Ectodermal cell (in vitro differentiated cells): ENCODE measurements around the gene BPIFA3.

Experiments used
- H3K27ac ChIP-seq: 2 replicates; pipeline ENCODE4 v1.7.0; 2013; ENCODE audit warnings: mild to moderate bottlenecking, low read depth, low read length; ENCODE audit not compliant: insufficient read depth, poor library complexity, severe bottlenecking
- H3K27me3 ChIP-seq: 2 replicates; pipeline ENCODE4 v1.7.0; 2013; ENCODE audit warnings: mild to moderate bottlenecking, low read length; ENCODE audit not compliant: insufficient read depth, control insufficient read depth, poor library complexity, severe bottlenecking
- H3K36me3 ChIP-seq: one replicate; pipeline ENCODE4 v1.7.0; 2013; ENCODE audit warnings: low read length; ENCODE audit not compliant: control insufficient read depth, insufficient read depth
- H3K4me1 ChIP-seq: one replicate; pipeline ENCODE4 v1.7.0; 2013; ENCODE audit warnings: low read length; ENCODE audit not compliant: control insufficient read depth, insufficient read depth
- H3K4me3 ChIP-seq: 2 replicates; pipeline ENCODE4 v1.7.0; 2013; ENCODE audit warnings: low read depth, low read length, control low read depth; ENCODE audit not compliant: insufficient read depth
- H3K9me3 ChIP-seq: 2 replicates; pipeline ENCODE4 v1.7.0; 2013; ENCODE audit warnings: mild to moderate bottlenecking, low read length, moderate library complexity; ENCODE audit not compliant: control insufficient read depth
- WGBS, 2 experiments: methylation state at CpG; one replicate each; pipeline ENCODE4 v1.1.7; 2013; ENCODE audit warnings: missing lambda C conversion rate in 2 of 2; 5-methylcytosine and 5-hydroxymethylcytosine counted together

The BPIFA3 gene

DNA sequence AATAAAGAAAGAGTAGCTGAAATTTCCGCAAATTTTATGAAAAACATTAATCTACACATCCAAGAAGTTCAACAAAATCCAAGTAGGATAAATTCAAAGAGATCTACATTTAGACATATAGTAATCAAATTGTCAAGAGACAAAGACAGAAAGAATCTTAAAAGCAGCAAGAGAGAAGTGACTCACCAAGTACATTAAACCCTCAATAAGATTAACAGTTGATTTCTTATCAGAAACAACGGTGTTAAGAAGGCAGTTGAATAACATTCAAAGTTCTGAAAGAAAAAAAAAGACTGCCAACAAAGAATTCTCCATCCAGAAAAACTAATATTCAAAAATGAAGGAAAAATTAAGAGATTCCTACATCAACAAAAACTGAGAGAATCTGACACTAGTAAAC lies 37.9 kb downstream of the BPIFA3 start:
- H3K4me3 ChIP-seq, result no peak overlapping the region
- WGBS, 2 experiments, result 95% methylated on average over 2 of the region's 2 CpGs; no CpG with 5 or more reads in 1 of the 2 experiments
- H3K27me3 ChIP-seq, result no peaks in the 10 kb centered on the region
- H3K4me1 ChIP-seq, result no peaks in the 10 kb centered on the region
- no peak overlapping the region for H3K27ac ChIP-seq
- H3K36me3 ChIP-seq, result no peaks in the 10 kb centered on the region
- no peaks in the 10 kb centered on the region for H3K9me3 ChIP-seq

DNA sequence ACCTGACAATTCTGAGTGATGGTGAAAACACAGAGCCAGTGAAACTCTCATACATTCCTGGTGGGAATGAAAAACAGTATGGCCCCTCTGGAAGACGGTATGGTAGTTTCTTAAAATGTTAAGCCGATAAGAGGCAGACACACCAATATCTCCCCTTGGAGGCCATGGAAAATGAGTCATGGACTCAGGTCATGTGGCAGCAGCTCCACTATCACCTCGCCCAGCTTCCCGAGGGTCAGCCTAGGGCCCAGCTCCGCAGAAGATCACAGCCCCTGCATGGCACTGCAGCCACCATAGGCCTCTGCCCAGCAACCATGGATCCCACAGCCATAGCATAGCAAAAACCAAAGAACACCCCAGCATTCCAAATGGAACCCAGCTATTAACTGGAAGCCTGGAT lies 40.1 kb downstream of the BPIFA3 start:
- H3K4me3 ChIP-seq, result no peak overlapping the region
- no peaks in the 10 kb centered on the region for H3K27me3 ChIP-seq
- H3K36me3 ChIP-seq, result no peaks in the 10 kb centered on the region
- WGBS, 2 experiments, result 90 to 91% methylated on average over 5 of the region's 5 CpGs
- no peak overlapping the region for H3K27ac ChIP-seq
- H3K9me3 ChIP-seq, result no peaks in the 10 kb centered on the region
- no peaks in the 10 kb centered on the region for H3K4me1 ChIP-seq

DNA sequence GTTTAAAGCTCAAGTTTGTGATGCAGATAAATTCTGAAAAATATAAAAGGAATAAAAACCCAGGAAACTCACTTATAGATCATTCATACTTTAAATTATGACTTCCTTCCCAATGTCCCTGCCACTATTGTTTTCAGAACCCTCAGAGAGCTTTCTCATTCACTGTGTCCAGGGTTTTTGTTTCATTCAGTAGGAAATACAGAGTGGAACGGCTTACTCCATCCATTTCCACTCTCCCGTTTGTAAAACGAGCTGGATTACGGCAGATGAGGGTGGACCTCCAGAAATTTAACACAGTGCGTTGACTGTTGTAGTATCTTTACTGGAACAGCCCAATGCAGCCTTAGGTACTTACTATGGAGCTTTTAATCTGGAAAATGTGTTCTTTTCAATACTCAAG lies 42.2 kb downstream of the BPIFA3 start:
- WGBS, 2 experiments, result 94 to 96% methylated on average over 5 of the region's 5 CpGs

DNA sequence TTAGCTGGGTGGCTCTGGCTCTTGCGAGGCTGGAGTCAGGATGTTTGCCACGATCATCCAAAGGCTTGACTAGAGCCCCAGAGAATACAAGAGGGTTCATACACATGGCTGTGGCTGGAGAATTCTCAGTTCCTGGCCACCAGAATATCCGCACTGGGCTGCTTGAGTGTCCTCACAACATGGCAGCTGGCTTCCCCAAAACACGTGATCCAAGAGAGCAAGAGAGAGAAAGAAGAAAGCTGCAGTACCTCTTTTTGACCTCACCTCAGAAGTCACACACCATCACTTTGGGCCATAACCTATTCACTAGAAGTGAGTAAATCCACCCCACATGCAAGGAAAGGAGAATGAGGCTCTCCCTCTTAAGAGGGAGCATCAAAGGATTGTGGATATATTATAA lies 44.3 kb downstream of the BPIFA3 start:
- Histone ChIP-seq H3K27ac (no peak overlapping the region), H3K4me1 (no peaks in the 10 kb centered on the region)
- WGBS, 2 experiments, result 86 to 93% methylated on average over 4 of the region's 4 CpGs

More for the DNA sequence above, 42.2 kb downstream of the BPIFA3 start:
- Histone ChIP-seq H3K36me3 (no peaks in the 10 kb centered on the region), H3K4me1 (no peaks in the 10 kb centered on the region), H3K27me3 (no peaks in the 10 kb centered on the region), H3K27ac (no peak overlapping the region), H3K9me3 (no peaks in the 10 kb centered on the region), H3K4me3 (no peak overlapping the region)

GRCh38 chr20:33262658-33263065 lies 45.5 kb downstream of the BPIFA3 start:
- Histone ChIP-seq H3K4me1 (no peaks in the 10 kb centered on the region), H3K4me3 (no peak overlapping the region), H3K36me3 (no peaks in the 10 kb centered on the region), H3K27me3 (no peaks in the 10 kb centered on the region), H3K27ac (no peak overlapping the region), H3K9me3 (no peaks in the 10 kb centered on the region)
- 39 to 43% methylated on average over 5 of the region's 5 CpGs for WGBS, 2 experiments

More for the DNA sequence above, 44.3 kb downstream of the BPIFA3 start:
- Histone ChIP-seq H3K4me3 (no peak overlapping the region), H3K36me3 (no peaks in the 10 kb centered on the region), H3K9me3 (no peaks in the 10 kb centered on the region), H3K27me3 (no peaks in the 10 kb centered on the region)

DNA sequence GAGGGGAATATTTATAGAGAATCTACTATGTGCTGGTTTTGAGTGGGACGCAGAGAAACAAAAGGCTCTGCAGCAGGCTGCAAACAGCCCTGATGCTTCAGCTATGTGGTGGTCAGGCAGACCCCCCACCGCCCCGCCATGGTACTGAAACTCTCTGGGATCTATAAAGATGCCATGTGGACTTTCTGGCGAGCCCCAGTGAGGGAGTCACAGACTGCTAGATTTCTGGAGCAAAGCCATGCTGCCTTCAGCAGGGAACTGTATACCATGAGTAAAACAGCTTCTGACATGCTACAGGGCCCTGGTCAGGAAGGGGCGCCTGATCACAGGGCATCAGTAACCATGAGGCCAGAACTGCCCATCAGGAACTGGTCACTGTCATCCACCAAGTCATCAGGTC lies 46.6 kb downstream of the BPIFA3 start:
- H3K27me3 ChIP-seq, result no peaks in the 10 kb centered on the region
- no peaks in the 10 kb centered on the region for H3K4me1 ChIP-seq
- H3K9me3 ChIP-seq, result no peaks in the 10 kb centered on the region
- H3K36me3 ChIP-seq, result no peaks in the 10 kb centered on the region
- H3K27ac ChIP-seq, result no peak overlapping the region
- no peak overlapping the region for H3K4me3 ChIP-seq
- WGBS, 2 experiments, result 91 to 93% methylated on average over 5 of the region's 5 CpGs

DNA sequence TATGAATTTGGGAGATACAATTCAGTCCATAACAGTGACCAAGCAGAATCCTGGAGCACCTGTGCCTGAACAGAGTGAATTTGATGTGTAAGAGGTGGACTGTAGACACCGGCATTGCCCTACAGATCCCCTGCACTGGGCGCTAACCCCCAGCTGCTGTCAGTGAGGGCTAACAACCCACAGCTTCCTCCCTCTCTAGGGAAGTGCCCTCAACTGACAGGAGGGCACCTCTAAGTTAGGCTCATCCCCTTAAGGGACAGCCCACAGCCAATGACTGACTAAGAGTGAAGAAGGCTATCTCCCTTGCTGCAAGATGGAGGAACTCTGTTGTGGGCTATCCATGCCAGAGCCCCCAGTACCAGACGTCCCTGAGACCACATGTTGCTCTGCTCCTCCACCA lies 50.5 kb downstream of the BPIFA3 start:
- Histone ChIP-seq H3K27ac (no peak overlapping the region), H3K9me3 (no peaks in the 10 kb centered on the region), H3K36me3 (no peaks in the 10 kb centered on the region), H3K4me3 (no peak overlapping the region), H3K27me3 (no peaks in the 10 kb centered on the region), H3K4me1 (no peaks in the 10 kb centered on the region)
- 81 to 87% methylated on average over 3 of the region's 3 CpGs for WGBS, 2 experiments

DNA sequence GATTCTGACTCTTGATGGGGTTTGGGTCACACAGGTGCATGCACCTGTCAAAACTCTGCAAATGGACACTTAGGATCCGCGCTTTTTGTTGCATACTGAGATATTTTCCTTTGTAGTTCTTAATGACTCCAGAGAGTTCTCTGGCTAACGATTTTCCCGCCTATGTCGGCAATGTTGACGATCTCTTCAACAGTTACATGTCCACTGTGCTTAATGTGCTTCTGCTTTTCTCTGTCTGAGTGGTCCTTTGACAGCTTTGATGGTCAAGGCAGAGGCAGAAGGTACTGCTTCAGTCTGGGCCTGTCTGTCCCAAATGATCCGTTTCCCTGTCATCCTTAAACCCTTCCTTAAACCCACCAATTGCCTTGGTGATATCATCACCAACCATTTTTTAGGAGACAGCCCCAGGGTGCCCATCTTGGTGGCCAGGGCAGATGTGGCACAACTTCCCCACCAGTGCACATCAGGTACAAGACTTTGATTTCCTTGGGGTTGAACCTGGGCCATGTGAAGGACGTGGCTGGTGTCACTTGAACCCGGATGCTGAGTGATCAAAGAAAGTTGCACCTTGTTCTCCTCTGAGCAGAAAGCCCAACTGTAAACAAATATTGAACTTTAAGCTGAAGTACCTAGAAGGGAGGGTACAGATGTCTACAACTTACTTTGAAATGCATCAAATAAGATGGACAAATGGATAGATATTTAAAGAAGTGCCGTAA lies 55.2 kb downstream of the BPIFA3 start:
- 93 to 95% methylated on average over 10 of the region's 10 CpGs for WGBS, 2 experiments
- H3K9me3 ChIP-seq, result no peaks in the 10 kb centered on the region
- H3K36me3 ChIP-seq, result no peaks in the 10 kb centered on the region
- no peak overlapping the region for H3K27ac ChIP-seq
- no peaks in the 10 kb centered on the region for H3K27me3 ChIP-seq
- no peak overlapping the region for H3K4me3 ChIP-seq
- peaks cover 4% of the 10 kb centered on the region for H3K4me1 ChIP-seq

DNA sequence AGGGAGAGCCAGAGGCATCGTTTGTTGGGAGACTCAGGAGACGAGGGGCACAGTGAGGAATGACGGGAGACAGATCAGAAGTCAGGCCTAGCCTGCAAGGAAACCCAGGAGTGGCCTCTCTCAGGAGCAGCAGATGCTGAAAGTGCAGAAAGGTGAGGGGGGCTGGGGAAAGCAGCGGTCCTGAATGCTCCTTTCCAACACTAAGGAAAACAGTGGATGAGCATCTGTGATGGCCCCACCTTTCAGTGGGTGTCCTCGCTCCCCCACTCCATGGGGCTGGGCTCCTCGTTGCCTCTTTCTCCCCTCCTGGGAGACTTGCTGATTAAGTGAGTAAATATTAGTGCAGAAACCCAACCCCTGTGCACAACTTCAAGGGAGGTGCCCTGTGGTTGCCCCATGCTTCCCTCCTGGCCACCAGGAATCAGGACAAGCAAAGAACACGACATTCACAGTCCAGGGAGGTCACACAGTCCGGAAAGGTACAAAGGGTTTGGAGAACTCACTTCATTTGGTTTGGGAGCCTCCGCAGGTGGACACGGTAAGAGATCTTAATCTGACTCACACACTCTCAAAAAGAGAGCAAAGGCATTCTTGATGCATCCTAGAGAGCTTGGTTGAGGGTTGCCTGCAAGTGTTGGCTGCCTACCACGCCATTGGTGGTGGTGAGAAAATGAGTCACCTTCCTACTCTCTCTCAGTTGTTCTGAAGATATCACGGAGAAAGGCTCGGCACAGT lies 56.1 kb downstream of the BPIFA3 start:
- H3K27me3 ChIP-seq, result no peaks in the 10 kb centered on the region
- peaks cover 9% of the 10 kb centered on the region for H3K4me1 ChIP-seq
- 86 to 89% methylated on average over 13 of the region's 13 CpGs for WGBS, 2 experiments
- H3K4me3 ChIP-seq, result no peak overlapping the region
- H3K27ac ChIP-seq, result no peak overlapping the region
- H3K36me3 ChIP-seq, result no peaks in the 10 kb centered on the region
- no peaks in the 10 kb centered on the region for H3K9me3 ChIP-seq

DNA sequence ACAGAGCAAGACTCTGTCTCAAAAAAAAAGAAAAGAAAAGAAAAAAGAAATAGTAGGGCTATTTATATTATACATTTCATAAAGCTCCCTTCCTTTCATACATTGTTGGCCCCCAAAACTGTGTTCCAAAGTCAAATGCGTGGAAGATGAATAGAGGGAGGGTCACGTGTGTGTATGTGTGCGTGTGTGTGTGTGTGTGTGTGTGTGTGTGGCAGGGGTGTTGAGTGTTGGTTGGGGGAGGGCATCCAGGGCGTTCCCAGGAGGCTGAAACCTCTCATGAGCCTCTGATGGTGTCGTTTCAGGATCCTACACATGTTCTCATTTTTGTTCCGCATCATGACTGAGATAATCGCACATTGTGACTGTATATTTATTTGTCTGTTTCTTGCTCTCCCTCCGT lies 58.1 kb downstream of the BPIFA3 start:
- 93% methylated on average over 8 of the region's 8 CpGs for WGBS, 2 experiments
- H3K36me3 ChIP-seq, result no peaks in the 10 kb centered on the region
- H3K4me3 ChIP-seq, result no peak overlapping the region
- no peaks in the 10 kb centered on the region for H3K27me3 ChIP-seq
- H3K27ac ChIP-seq, result no peak overlapping the region
- peaks cover 9% of the 10 kb centered on the region for H3K4me1 ChIP-seq
- H3K9me3 ChIP-seq, result no peaks in the 10 kb centered on the region
